Measurements from ENCODE around the gene SCO2.
A peak's percentile ranks its signal among the peaks of the same experiment; 100 is the strongest.
"Not testable (repeated sequence)": the region's sequence is repeated elsewhere in the genome, so short reads cannot be mapped to it uniquely, and the experiment has no call there.

The SCO2 gene

DNA sequence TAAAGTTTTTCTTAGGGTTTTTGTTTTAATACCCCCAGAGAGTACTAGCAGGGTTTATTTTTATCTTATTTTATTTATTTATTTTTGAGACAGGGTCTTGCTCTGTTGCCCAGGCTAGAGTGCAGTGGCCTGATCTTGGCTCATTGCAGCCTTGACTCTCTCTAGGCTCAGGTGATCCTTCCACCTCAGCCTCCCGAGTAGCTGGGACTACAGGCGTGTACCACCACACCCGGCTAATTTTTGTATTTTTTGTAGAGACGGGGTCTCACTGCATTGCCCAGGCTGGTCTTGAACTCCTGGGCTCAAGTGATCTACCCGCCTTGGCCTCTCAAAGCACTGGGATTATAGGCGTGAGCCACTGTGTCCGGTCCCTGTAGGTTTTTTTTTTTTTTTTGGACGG, 5.2 kb downstream of the SCO2 start:
- not testable (repeated sequence) for DNase-seq (ENCODE audit: low spot score)

DNA sequence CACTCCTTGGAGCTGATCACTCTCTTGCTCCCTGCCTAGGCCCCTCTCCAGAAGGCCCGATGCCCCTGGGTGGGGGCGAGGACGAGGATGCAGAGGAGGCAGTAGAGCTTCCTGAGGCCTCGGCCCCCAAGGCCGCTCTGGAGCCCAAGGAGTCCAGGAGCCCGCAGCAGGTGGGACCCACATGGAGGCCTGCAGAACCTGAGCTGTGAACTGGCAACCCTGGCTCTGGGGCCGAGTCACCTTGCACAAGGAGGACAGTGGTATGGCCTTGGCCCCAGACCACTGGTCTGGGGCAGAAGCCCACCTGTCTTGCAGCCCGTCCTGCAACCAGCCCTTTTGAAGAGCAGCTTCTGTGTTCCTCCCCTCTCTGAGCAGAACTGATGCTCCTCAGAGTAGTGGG, 6.2 kb downstream of the SCO2 start:
- DNase-seq (ENCODE audit: low spot score) = no peak

DNA sequence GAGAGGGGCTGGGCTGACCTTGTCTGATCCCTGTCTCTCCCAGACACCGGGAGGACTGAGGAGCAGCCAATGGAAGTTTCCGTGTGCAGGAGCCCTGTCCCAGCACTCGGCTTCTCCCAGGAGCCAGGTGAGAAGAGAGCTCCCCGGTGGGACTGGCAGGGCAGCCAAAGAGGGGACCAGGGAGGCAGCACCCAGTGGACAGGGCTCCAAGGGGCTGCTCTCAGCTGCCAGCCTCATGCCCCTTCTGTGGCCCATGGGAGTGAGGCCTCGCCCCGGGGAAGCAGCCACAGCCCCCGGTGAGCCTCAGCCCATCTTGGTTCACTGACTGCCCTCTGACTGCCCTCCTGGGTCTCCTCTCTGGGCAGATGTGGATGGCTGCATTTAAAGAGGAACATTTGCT, 6.8 kb downstream of the SCO2 start:
- no peak for DNase-seq (ENCODE audit: low spot score)

DNA sequence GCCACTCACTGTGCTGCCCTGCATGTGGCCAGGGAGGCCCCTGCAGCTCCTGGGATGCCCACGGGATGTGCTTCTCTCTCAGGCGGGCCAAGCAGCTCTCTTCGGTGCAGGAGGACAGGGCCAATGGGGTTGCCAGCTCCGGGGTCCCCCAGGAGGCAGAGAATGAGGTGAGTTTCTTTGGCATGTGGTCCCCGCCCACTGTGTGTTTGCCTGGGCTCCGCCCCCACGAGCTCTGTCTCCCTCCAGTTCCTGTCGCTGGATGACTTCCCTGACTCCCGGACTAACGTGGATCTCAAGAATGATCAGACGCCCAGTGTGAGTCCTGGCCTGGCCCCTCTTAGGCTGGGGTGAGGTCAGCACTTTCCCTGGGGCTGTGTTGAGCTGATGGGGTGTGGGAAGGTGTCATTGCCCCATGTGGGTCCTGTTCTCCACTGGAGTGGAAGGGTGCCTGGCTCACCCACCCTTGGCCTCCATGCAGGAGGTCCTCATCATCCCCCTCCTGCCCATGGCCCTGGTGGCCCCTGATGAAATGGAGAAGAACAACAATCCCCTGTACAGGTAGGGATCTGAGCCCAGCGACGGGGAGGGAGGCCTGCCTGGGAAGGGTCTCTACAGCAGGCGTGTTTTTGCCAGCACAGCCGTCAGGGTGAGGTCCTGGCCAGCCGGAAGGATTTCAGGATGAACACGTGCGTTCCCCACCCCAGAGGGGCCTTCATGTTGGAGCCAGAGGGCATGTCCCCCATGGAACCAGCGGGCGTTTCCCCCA, 7.7 kb downstream of the SCO2 start:
- DNase-seq (ENCODE audit: low spot score) = no peak

DNA sequence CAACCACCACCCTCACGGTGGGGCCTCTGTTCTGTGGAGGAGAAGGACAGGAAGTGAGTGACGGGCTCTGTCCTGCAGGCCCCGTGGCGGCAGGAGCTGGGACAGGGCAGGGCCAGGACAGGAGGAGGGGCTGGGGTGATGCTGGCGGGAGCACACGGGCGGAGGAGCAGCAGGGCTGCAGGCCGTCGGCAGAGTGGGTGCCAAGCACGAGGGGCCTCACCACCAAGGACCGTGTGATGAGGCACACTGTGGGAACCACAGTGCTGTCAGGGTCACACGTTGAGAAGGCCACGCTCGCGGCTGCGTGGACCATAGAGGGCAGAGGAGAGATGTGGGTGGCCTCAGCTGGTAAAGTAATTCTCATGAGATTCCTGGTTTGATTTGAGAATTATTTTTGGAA, 8.5 kb downstream of the SCO2 start:
- no peak for DNase-seq (ENCODE audit: low spot score)

DNA sequence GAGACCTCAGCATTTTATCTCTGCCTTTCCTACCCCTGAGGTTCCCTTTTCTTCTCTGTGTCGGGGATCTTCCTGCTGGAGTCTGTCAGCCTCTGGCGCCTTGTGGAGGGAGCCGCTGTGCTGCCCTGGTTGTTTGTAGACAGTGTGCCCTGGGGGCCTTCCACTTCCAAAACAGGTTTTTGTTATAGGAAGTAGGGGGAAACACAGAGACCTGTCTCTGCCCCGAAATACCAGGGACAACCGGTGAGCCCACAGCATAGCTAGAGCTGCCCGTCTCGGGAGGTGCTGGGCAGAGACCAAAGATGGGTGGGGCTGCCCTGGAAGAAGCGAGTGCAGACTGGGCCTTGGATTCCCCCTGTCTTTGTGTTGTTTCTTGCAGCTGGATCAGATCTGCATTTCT, 9.3 kb downstream of the SCO2 start:
- no peak for DNase-seq (ENCODE audit: low spot score)

DNA sequence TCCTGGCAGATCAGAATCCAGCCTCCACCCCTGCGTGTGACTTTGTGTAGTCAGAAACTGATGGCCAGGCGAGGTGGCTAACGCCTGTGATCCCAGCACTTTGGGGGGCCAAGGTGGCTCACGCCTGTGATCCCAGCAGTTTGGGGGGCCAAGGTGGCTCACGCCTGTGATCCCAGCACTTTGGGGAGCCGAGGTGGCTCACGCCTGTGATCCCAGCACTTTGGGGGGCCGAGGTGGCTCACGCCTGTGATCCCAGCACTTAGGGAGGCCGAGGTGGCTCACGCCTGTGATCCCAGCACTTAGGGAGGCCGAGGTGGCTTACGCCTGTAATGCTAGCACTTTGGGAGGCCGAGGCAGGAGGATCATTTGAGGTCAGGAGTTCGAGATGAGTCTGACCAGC, 12.2 kb downstream of the SCO2 start:
- DNase-seq (ENCODE audit: low spot score) = no peak

DNA sequence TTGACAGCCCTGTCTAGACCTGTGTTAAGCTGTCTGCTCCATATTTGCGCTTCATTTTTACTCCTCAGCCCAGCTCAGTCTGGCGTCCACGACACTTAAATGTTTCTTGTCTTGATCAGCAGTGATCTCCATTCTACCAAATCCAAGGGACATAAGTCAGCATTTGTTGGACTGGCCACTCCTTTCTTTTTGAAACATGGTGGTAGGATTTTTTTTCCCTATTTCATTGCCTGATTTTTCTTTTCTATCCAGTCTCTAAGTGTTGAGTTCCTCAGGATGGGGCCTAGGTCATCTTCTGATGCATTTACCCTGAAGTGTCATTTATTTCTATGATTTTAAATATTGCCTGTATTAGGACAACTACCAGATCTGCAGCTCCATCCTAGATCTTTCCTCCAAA, 16.5 kb downstream of the SCO2 start:
- no peak for DNase-seq (ENCODE audit: low spot score)

DNA sequence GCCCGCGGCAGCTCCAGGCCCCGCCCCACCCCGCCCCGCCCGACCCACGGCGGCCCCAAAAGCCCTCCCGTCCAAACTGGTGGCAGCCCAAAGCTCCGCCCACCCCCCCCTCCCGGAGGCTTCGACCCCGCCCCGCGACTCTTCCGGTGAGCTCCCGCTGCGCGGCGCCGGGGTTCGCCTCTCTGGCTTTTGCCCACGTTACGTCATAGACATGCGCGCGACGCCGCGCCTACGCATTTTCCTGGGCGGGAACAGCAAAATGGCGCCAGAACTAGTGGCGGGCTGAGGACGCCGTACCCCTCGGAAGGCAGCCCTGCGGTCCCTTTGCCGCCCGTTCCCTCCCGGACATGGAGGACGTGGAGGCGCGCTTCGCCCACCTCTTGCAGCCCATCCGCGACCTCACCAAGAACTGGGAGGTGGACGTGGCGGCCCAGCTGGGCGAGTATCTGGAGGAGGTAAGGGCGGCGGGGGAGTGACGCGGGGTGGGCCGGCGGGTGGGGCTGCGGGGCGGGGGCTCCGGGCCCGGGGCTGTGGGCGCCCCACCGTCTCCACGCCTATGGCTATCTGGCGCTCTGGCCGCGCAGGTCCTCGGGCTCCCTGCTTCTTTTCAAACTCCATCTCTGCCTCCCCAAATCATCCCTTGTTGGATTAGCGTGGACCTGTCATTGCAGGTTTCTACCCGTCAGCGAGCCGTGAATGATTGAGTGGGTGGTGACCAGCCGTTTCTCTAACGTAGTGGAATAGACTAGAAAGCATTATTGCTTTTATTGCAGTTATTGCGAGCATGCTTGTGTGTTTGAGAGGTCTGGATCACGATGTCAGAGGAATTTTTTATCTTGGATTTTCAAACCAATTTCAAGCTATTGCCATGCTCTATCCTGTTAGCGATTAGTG, 17.2 kb downstream of the SCO2 start, which contains the start of gene NCAPH2:
Gene NCAPH2 (plus strand): TSS at position 234 of the 894 bp plus-strand sequence. CDS start 114 bp downstream, at position 348.
- peak; percentile 96 for DNase-seq (ENCODE audit: low spot score)

DNA sequence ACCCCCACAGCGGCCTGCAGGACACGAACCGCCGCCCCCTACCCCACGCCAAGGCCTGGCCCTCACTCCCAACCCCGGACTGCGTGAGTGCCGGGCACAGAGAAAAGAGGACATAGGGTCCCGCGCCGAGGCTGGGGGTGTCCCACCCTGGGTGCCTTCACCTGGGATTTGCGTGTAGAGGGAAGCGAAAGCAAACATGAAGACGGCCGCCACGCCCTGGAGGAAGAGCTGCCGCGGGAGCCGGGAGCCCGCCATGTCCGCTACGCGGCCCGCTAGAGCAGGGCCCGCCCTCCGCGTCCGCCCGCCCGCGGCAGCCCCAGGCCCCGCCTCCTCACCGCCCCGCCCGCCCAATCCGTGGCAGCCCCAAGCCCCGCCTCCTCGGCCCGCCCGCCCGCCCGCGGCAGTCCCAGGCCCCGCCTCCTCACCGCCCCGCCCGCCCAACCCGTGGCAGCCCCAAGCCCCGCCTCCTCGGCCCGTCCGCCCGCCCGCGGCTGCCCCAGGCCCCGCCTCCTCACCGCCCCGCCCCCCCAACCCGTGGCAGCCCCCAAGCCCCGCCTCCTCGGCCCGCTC, 17.9 kb downstream of the SCO2 start, which contains the start of gene LMF2:
Gene LMF2 (minus strand): TSS at position 282 of the 570 bp plus-strand sequence. CDS start 27 bp downstream, at position 255.
- DNase-seq (ENCODE audit: low spot score) = no peak

DNA sequence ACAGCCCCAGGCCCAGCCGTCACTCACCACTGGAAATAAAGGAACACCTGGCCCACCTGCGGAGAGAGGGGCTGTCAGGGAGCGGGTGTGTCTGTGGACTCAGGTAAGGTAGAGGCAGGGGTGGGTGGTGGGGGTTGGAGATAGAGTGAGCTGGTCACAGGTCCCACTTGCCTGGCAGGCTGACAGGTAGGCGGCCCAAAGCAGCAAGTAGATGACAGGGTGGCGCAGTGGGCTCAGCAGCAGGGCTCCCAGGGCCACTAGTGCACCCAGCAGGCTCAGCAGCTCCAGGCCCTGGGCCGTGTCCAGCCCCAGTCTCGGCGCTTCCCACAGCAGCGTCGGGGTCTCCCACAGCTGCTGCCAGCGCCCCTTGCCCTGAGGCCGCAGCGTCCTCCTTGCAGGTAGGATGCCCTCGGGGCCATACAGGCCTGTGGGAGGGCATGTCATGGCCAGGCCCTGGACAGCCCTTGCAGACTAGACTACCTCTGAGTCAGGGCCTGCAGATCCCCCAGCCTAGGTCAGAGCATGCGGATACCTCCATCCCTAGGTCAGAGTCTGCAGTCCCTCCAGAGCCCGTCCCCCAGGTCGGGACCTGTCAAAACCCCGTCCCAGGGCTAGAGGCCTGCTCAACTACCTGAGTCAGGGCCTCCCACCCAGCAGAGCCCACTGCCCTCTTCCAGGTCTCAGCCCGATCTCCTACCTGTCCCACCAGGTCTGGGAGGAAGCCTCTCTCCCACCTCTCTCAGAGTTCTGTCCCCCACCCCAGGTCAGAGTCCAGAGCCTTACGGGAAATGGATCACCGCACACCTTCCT, 18.6 kb downstream of the SCO2 start:
- no peak for DNase-seq (ENCODE audit: low spot score)

DNA sequence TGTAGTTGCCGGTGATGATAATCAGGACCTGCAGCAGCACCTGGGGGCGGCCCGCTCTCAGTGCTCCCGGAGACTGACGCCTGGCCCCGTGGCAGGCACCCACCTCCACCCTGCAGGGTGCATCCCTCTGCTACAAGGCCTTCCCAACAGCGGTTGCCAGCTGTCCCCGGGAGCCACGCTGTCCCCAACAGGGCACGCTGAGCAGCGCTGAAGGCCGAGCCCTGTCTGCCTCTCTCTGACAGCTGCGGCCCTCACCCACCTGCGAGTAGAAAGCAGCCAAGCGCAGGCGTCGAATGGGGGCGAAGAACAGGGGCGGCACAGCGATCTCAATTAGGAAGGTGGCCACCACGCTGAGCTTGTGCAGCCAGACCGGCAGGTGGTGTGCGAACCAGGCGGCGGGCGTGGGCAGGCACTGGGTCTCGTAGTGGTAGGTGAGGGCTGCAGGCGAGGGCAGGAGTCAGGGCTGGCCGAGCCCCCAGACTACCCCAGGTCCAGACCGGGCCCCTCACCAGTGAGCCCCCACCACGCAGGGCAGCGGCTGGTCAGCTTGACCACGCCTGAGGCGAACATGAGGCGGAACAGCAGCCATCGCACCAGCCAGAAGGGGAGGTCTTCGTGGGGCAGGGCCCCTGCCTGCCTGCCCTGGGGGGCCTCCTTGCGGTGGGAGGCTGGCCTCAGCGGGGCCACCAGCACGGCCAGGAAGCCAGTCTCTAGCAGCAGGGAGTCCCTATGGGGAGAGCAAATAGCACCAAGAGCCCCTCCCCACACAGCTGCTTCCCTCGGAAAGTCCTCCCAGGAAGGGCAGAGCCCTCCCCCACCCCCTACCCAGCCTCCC, 19.4 kb downstream of the SCO2 start:
- DNase-seq (ENCODE audit: low spot score) = no peak

DNA sequence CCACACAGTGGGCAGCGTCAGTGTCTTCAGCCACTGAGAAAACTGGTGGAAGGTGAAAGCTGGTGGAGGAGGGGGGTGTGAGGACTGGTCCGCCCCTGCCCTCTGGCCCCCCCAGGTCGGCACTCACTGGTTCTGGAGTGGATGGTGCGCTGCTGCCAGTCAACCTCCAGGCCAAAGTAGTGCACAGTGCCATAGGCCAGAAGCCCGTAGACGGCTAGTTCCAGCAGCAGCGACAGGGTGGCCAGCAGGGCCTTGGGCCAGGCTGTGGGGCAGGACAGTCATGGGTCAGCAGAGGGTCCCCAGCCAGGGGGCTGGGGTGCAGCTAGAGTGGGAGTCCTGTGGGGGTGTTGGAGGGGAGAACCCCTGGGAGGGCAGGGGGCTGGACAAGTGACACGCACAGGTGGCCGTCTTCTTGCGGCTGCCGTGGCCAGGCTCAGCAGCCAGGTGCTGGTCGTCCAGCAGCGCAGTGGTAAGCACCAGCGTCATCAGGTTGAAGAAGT, 20.1 kb downstream of the SCO2 start:
- DNase-seq (ENCODE audit: low spot score) = no peak

DNA sequence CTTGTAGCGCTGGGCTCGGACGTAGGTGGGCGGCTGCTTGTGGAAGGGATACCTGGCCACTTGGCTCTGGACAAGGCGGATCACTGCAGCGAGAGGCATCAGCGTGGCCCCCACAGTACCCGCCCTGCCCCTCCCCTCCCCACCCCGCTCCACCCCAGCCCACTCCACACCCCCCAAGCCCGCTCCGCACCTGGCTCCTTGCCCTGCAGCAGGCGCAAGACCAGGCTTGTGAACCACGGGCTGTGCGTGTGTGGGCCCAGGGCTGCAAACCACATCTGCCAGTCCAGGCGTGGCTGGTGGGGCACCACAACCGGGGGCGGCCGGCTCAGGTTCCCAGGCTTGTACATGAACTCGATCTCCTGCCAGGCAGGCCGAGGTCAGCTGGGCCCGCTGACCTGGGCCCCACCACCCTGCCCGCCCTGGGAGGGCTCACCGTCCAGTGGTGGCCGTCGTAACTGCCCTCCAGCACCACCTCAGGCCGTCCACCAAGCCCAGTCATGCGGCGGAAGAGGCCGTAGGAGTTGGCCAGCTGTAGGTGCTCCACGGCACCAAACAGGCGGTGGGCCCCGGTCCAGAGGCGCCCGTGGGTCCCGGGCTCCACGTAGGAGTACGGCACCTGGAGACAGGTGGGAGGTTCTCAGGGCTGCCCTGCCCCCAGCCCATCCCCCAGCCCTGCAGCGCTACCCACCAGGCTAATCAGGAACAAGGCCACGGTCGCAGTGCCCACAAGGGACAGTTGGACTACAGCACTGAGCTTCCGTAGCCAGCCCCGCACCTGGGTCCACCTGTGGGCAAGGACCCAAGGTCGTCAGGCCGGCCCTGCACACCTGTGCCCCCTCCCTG, 20.8 kb downstream of the SCO2 start:
- no peak for DNase-seq (ENCODE audit: low spot score)

DNA sequence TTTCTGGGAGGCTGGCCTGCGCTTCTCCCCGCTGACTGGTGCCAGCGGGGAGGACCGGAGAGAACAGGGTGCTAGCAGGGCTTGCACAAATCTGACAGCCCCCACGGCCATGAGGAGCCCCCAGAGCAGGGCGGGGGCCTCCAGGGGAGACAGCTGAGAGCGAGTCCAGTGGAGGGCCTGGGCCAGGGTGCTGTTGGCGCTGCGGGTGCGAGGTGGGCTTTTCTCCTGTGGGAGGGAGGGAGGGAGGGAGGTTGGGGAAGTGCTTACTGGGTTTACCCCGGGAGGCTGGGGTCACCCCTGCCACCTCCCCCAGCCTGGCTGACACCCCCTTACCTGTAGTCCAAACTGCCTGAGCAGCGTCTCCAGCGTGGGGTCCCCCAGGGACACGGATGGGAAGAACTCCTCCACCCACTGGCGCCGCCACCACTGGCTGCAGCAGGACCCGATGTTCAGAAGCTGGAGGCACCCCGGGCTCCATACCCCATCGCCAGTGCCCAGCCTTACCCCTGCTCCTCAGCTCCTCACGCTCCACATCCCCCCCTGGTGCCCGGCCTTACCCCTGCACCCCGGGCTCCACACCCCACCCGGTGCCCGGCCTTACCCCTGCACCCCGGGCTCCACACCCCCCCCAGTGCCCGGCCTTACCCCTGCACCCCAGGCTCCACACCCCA, 21.8 kb downstream of the SCO2 start:
- no peak for DNase-seq (ENCODE audit: low spot score)

DNA sequence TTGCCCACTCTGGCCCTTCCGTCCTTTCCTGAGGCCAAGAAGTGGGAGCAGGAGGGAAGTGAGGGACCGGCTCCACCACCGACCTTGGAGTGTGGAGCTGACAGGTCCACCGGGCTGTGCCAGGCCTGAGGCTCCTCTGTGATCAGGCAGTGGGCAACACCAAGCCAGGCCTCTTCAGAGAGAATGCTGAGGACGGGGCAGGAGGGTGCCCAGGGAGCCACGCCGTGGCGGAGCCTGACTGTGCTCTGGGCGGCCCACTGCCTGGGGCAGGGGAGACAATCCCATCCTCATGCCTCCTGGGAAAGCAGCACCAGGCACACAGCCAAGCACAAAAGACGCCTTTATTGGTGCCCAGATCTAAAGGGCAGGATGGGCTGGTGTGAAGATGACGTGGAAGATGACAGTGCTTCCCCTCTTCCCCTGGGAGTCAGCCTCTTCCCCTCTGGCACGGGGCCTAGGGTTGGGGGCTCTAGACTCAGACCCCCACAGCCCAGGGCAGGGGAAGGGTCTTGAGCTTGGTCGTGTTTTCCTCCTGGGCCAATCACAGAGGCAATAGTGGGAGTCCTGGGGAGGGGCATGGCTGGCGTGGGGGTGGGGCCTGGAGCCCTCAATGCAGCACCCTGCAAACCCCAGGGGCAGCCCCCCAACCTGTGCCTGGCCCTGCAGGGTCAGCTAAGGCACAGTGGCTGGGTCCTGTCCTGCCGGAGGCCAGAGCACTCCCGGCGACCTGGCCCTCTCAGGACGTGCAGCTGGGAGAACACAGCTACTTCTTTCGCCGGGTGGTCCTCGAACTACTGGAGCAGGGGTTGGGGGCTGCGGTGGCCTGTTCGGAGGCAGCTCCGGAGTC, 22.5 kb downstream of the SCO2 start:
- DNase-seq (ENCODE audit: low spot score) = no peak

DNA sequence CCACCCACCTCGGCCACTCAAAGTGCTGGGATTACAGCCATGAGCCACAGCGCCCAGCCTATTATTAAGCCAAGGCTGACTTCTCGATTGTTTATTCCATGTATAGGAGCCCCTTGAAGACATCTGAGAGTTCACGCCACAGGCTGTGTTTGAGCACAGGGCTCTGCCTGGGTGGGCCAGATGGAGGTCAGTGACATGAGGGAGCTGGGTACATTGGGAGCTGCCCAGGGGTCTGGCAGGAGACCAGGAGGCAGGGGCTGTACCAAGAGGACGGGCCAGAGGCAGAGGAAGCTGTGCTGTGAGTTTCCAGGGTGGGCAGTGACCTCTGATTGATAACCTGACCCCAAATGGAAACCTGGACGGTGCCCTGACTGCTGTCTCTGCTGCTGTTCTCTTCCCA, 23.3 kb downstream of the SCO2 start:
- no peak for DNase-seq (ENCODE audit: low spot score)

DNA sequence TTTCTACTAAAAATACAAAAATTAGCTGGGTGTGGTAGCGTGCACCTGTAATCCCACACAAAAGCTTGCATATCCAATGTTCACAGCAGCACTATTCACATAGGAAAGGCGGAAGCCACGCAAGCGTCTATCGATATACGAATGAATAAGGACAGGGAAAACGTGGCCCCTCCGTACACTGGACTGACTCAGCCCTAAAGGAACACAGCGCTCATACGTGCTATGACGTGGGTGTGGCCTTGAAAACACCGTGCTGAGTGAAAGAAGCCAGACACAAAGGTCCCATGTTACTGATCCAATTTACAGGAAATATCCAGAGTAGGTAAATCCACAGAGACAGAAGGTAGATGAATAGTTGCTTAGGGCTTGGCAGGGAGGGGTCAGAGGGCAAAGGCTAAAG, 24.9 kb downstream of the SCO2 start:
- no peak for DNase-seq (ENCODE audit: low spot score)

Data from cerebellar cortex (tissue), 1 donor.